Measurements from ENCODE around the gene TMEM11.
"Not testable (repeated sequence)": the region's sequence is repeated elsewhere in the genome, so short reads cannot be mapped to it uniquely, and the experiment has no call there.

The TMEM11 gene

GRCh38 chr17:21198411-21198810 lies 15.6 kb downstream of the TMEM11 start:
- TF ChIP-seq, protein P1, sequence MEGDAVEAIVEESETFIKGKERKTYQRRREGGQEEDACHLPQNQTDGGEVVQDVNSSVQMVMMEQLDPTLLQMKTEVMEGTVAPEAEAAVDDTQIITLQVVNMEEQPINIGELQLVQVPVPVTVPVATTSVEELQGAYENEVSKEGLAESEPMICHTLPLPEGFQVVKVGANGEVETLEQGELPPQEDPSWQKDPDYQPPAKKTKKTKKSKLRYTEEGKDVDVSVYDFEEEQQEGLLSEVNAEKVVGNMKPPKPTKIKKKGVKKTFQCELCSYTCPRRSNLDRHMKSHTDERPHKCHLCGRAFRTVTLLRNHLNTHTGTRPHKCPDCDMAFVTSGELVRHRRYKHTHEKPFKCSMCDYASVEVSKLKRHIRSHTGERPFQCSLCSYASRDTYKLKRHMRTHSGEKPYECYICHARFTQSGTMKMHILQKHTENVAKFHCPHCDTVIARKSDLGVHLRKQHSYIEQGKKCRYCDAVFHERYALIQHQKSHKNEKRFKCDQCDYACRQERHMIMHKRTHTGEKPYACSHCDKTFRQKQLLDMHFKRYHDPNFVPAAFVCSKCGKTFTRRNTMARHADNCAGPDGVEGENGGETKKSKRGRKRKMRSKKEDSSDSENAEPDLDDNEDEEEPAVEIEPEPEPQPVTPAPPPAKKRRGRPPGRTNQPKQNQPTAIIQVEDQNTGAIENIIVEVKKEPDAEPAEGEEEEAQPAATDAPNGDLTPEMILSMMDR (conservative IDR thresholded peaks at IDR 0.05; ENCODE audit: low read depth), result no peak
- ChIA-PET POLR2A (ENCODE audit: low non-redundant PET) (no interaction called here), CTCF (interaction anchor here (0.6 kb wide), 2 partner anchors 99 to 189 kb away, joined by 3 read pairs; no protein-coding TSS in a partner anchor)
- no peak for DNase-seq (ENCODE audit: low spot score)
- H3K27ac ChIP-seq, result no peak overlapping the region

- ChIA-PET CTCF (no interaction called here), POLR2A (ENCODE audit: low non-redundant PET) (no interaction called here)
- TF ChIP-seq, protein P1 (conservative IDR thresholded peaks at IDR 0.05; ENCODE audit: low read depth), result no peak
These were observed 17.8 kb downstream of the TMEM11 start for GRCh38 chr17:21196126-21196525.

DNA sequence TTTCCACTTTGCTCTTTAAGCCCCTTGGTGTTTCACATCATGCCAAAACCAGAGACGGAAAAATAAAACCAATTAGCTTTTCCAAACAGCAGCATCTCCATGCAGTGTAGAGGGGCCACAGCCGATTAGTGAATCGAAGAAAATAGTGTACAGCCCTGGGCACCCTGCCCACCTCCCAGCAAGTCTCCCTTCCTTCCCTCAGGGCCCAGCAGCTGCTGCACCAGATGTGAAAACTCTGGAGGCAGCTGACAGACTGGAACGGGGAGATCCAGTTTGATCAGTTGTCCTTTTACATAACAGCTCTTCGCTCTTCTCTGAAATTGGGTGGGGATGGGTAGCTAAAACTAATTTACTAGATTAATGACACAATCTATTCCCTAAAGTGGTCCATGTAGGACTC lies 19.3 kb downstream of the TMEM11 start:
- H3K27ac ChIP-seq, result no peak overlapping the region
- TF ChIP-seq, protein P1 (conservative IDR thresholded peaks at IDR 0.05; ENCODE audit: low read depth), result no peak
- CTCF ChIA-PET, result interaction anchor here (0.6 to 1.0 kb wide), 2 partner anchors 24 to 447 kb away, joined by 3 read pairs; no protein-coding TSS in a partner anchor
- DNase-seq (ENCODE audit: low spot score), result no peak
- POLR2A ChIA-PET (ENCODE audit: low non-redundant PET), result no interaction called here

More at GRCh38 chr17:21196126-21196525, 17.8 kb downstream of the TMEM11 start:
- DNase-seq (ENCODE audit: low spot score), result no peak
- peak overlapping the region; percentile 24; the same call in 1 of the 2 replicates for H3K27ac ChIP-seq

DNA sequence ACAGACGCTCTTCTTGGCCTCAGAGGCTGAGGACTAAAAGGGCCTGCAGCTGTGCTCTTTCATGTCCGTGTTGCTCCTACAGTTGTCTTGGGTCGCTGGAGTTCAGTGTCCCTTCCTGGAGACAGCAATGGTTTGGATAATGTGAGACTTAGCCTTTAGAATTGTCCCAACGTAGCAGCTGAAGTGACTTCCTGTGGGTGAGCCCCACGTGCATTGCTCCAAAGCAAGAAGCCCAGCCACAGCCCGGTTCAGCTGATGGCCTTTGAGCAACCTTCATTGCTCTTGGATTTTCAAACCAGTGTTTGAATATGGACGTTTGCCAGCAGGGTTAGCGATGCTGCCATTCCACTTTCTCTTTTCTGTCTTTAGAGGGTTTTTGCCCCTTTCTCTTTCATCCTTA lies 19.7 kb downstream of the TMEM11 start:
- DNase-seq (ENCODE audit: low spot score), result no peak
- ChIA-PET CTCF (interaction anchor here (0.6 kb wide), 1 partner anchor 447 kb away, joined by 3 read pairs; no protein-coding TSS in a partner anchor), POLR2A (ENCODE audit: low non-redundant PET) (no interaction called here)
- H3K27ac ChIP-seq, result peak overlapping the region; percentile 17; the same call in 1 of the 2 replicates
- TF ChIP-seq, protein P1 (conservative IDR thresholded peaks at IDR 0.05; ENCODE audit: low read depth), result no peak

DNA sequence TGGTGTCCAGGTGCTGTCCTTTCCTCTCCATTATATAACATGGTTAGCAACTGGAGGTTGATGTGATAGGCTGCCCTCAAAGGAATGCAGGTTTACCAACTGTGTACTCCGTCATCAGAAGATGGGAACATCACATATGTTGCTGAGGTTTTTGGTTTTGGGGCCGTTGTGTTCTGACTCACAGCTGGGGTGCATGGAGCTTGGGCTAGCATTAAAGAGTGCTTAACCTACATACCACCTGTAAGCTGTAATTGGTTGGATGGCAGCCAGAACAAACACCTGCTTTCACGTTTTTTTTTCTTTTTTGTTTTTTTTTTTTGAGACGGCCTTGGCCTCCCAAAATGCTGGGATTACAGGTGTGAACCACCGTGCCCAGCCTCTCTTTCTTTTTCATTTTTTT lies 20.9 kb downstream of the TMEM11 start:
- POLR2A ChIA-PET (ENCODE audit: low non-redundant PET), result no interaction called here
- H3K27ac ChIP-seq, result no peak overlapping the region
- DNase-seq (ENCODE audit: low spot score), result no peak
- TF ChIP-seq, protein P1 (conservative IDR thresholded peaks at IDR 0.05; ENCODE audit: low read depth), result no peak
- CTCF ChIA-PET, result interaction anchor here (0.6 kb wide), 2 partner anchors 97 to 285 kb away, joined by 3 to 5 read pairs; no protein-coding TSS in a partner anchor

DNA sequence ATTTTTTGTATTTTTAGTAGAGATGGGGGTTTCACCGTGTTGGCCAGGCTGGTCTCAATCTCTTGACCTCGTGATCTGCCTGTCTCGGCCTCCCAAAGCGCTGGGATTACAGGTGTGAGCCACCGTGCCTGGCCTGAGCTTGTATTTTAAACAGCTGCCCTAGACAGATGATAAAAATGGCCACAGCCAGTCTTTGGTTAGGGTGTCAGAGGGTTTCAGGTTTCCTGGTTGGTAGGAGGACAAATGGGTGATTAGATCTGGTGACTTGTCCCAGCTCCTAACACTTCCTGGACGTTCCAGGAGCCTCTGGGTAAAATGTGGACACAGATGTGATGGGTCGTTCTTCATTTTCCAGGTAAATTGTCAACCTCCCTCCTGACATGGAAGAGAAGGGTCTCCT lies 21.5 kb downstream of the TMEM11 start:
- POLR2A ChIA-PET (ENCODE audit: low non-redundant PET); CTCF ChIA-PET; H3K27ac ChIP-seq; DNase-seq (ENCODE audit: low spot score): not testable (repeated sequence)

GRCh38 chr17:21191698-21192097 lies 22.3 kb downstream of the TMEM11 start:
- TF ChIP-seq, protein P1 (conservative IDR thresholded peaks at IDR 0.05; ENCODE audit: low read depth), result no peak
- DNase-seq (ENCODE audit: low spot score), result no peak
- ChIA-PET POLR2A (ENCODE audit: low non-redundant PET) (no interaction called here), CTCF (interaction anchor here (0.9 kb wide), 1 partner anchor 21 kb away, joined by 3 read pairs; no protein-coding TSS in a partner anchor)
- H3K27ac ChIP-seq, result no peak overlapping the region

Measured in RWPE1 (cell line).